Measurements from ENCODE around the gene RPS6KB1.
"Not testable (repeated sequence)": the region's sequence is repeated elsewhere in the genome, so short reads cannot be mapped to it uniquely, and the experiment has no call there.

The RPS6KB1 gene

DNA sequence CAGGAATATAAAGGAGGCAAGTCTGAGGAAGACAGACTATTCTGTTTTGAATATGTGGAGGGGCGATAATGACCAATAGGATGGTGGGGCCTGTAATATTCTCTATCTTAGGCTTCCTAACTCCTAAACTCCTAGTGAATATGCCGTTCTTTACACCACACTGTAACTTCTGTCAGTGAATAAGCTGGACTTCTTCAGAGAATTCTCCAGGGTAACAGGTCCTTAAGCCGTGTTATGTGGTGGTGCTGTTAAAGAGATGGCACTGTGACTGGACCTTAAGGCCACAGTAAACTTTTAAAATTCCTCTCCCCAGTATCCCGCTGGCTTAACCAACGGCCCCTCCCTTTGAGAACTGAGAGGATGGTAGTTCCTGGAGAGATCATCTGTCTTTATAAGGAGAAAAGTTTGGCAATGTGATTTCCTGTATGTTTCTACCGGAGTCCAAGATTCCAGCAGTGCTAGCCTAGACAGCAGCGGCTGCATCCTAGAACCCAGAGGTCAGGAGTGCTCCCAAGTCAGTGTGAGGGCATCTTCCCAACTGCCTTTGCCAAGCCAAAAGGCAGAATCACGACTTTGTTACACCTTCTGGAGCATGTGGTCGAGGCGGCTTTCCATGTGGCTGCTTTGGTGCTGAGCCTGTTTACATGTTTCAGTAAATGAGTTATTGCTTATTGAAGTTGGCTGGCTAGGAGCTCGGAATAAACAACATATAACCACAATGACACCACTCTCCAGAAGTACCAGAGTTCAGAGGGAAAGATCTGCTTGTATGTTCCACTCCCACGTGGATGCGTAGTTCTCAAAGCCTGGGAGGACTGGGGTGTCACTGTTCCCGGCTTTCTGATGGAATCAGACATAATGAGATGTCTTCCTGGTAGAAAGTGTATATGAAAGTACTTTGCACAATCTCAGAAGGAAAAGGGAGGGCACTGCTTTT, 41.2 kb upstream of the RPS6KB1 start:
- peak; percentile 84 for DNase-seq (ENCODE audit: extremely low read depth, low read depth)
- TF ChIP-seq, protein P1, sequence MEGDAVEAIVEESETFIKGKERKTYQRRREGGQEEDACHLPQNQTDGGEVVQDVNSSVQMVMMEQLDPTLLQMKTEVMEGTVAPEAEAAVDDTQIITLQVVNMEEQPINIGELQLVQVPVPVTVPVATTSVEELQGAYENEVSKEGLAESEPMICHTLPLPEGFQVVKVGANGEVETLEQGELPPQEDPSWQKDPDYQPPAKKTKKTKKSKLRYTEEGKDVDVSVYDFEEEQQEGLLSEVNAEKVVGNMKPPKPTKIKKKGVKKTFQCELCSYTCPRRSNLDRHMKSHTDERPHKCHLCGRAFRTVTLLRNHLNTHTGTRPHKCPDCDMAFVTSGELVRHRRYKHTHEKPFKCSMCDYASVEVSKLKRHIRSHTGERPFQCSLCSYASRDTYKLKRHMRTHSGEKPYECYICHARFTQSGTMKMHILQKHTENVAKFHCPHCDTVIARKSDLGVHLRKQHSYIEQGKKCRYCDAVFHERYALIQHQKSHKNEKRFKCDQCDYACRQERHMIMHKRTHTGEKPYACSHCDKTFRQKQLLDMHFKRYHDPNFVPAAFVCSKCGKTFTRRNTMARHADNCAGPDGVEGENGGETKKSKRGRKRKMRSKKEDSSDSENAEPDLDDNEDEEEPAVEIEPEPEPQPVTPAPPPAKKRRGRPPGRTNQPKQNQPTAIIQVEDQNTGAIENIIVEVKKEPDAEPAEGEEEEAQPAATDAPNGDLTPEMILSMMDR (IDR thresholded peaks at IDR 0.05; ENCODE audit: low read depth, low read length) = no peak

DNA sequence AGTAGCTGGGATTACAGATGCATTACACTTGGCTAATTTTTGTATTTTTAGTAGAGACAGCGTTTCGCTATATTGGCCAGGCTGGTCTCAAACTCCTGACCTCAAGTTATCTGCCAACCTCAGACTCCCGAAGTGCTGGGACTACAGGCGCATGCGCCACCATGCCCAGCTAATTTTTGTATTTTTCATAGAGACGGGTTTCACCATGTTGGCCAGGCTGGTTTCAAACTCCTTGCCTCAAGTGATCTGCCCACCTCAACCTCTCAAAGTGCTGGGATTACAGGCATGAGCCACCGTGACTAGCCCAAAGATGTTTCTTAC, 40.1 kb upstream of the RPS6KB1 start:
- DNase-seq (ENCODE audit: extremely low read depth, low read depth) = not testable (repeated sequence)

DNA sequence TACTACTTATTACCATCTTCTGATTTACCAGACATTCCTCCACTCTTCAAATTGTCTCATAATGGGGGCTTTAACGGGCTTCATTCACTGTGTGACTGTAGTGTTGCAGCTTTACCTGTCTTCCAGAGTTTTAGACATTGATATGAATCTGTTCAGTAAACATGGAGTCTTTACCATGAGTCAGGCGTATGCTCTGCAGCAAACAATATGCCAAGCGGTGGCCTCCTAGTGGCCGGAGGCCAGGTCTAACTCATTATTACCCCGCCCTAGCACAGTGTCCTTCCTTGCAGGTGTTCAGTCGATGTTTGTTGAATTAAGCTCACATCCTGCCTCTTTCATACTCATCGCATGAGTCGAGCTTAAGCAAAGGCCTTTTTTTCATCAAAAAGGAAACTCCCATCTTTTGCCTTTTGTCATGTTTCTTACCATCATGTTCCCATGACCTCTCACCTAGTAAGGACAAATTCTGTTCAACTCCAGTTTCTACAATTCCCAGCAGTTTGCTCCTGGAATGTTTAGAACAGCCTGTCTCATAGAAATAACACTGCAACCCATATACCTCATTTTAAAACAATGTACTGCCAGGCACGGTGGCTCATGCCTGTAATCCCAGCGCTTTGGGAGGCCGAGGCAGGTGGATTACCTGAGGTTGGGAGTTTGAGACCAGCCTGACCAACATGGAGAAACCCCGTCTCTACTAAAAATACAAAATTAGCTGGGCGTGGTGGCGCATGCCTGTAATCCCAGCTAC, 39.6 kb upstream of the RPS6KB1 start:
- DNase-seq (ENCODE audit: extremely low read depth, low read depth) = peak; percentile 31
- TF ChIP-seq, protein P1 (IDR thresholded peaks at IDR 0.05; ENCODE audit: low read depth, low read length) = peak; percentile 10

DNA sequence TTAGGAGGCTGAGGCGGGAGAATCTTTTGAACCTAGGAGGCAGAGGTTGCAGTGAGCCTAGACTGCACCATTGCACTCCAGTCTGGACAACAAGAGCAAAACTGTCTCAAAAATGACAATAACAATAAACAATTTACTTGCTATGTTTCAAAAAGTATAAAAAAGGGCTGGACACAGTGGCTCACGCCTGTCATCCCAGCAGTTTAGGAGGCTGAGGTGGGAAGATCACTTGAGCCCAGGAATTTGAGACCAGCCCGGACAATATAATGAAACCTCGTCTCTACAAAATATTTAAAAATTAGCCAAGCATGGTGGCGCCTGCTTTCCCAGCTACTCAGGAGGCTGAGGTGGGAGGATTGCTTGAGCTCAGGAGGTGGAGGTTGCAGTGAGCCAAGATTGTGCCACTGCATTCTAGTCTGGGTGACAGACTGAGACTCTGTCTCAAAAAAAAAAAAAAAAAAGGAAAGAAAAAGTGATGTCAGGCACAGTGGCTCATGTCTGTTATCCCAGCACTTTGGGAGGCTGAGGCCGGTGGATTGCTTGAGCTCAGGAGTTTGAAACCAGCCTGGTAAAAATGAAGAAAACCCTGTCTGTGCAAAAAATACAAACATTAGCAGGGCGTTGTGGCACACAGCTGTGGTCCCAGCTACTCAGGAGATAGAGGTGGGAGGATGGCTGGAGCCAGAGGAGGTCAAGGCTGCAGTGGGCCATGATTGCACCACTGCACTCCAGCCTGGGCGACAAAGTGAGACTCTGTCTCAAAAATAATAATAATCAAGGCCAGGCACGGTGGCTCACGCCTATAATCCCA, 38.8 kb upstream of the RPS6KB1 start:
- DNase-seq (ENCODE audit: extremely low read depth, low read depth) = not testable (repeated sequence)

DNA sequence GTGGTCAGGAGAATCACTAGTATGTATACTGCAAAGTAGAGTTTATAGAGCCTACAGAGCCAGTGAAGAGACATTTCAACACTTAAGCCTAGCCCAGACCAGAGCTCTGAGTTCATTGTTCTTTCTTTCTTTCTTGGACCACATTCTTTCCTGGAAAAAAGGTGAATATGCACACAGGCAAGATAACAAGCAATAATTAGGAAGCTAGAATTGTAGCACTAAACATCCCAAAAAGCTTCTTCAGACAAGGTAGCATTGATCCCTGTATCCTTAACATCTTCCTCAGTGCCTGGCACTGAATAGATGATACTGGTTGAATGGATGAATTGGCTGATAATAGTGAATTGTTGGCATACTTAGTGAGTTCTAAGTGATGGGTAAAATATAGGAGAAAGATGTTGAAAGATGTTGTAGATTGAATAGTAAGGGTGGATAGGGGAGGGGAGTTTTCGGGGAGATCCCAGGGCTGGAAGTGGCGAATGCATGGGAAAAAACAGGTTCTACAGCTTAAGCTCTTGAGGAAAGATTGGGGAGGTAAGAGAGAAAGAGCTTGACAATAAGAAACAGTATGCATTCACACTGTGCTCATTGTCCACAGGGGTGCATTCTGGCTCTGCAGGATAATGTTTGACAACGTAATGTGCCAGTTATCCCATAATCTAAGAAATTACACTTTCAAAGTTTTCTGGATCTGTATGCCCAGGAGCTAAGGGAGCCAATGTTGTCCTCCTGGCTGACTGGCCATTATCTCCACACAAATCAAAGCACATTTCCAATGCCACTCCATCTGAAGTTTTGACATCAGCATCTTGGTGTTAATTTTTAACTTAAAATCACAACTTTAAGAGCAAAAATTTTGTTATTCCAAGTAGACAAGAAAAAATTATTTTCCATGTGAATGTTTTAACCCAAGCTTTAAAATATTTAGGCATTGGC, 35.8 kb upstream of the RPS6KB1 start:
- DNase-seq (ENCODE audit: extremely low read depth, low read depth) = no peak

DNA sequence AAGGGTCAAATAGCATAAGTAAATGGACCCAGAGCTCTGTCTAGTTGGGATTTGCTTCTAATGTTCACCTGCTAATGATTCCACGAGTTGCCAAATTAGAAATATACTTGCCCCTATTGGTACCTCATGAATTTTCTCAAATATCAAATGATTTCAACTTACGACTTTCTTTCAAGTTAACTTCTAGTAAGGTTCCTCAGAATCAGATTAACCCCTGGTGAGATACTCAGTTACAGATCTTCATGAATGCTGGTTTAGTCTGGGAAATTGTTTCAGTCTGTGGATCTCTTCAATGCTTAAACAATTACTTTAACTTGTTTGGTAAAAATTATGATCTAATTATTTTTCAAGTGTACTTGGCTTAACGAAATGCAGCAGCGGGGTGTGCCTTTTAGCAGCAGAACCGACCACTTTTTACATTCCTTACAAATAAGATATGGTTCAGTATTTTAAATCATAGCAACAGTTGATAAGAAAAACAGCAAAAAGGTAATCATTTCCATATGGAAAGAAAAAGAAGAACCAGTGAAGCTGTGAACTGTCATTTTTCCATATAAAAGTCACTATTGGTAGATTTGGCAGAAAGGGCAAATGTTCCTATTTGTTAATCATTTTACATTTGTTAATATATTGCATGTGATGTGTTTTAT, 34.6 kb upstream of the RPS6KB1 start:
- TF ChIP-seq, protein P1 (IDR thresholded peaks at IDR 0.05; ENCODE audit: low read depth, low read length) = no peak
- DNase-seq (ENCODE audit: extremely low read depth, low read depth) = peak; percentile 40

More for the DNA sequence above, 35.8 kb upstream of the RPS6KB1 start:
- TF ChIP-seq, protein P1 (IDR thresholded peaks at IDR 0.05; ENCODE audit: low read depth, low read length) = no peak

DNA sequence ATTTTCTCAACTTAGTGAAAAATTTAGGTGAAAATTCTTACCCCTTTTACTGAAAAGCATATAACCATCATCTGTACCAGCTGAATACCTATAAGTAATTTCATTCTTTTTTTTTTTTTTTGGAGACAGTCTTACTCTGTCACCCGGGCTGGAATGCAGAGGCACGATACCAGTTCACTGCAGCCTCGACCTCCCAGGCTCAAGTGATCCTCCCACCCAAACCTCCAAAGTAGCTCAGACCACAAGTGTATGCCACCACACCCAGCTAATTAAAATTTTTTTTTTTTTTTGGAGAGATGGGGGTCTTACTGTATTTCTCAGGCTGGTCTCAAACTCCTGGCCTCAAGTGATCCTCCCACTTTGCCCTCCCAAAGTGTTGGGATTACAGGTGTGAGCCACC, 34.0 kb upstream of the RPS6KB1 start:
- TF ChIP-seq, protein P1 (IDR thresholded peaks at IDR 0.05; ENCODE audit: low read depth, low read length) = no peak
- no peak for DNase-seq (ENCODE audit: extremely low read depth, low read depth)

All from AG09319 (cell line).